Measurements from ENCODE around the gene RAX2.
A peak's percentile ranks its signal among the peaks of the same experiment; 100 is the strongest.
"Not testable (repeated sequence)": the region's sequence is repeated elsewhere in the genome, so short reads cannot be mapped to it uniquely, and the experiment has no call there.

Gene RAX2

GRCh38 chr19:3778104-3778867, 6.3 kb upstream of the RAX2 start:
- no peak for DNase-seq (ENCODE audit: low read depth)

GRCh38 chr19:3776479-3777040, 4.5 kb upstream of the RAX2 start:
- no peak for DNase-seq (ENCODE audit: low read depth)

- DNase-seq (ENCODE audit: low read depth): no peak
Measured at GRCh38 chr19:3775831-3776230, 3.8 kb upstream of the RAX2 start.

GRCh38 chr19:3775374-3775711, 3.3 kb upstream of the RAX2 start:
- no peak for DNase-seq (ENCODE audit: low read depth)

GRCh38 chr19:3774621-3775373, 2.8 kb upstream of the RAX2 start:
- DNase-seq (ENCODE audit: low read depth): no peak

GRCh38 chr19:3773814-3774515, 1.9 kb upstream of the RAX2 start:
- DNase-seq (ENCODE audit: low read depth): no peak

GRCh38 chr19:3771000-3771905, 775 bp downstream of the RAX2 start:
- no peak for DNase-seq (ENCODE audit: low read depth)

- DNase-seq (ENCODE audit: low read depth): no peak
Measured at GRCh38 chr19:3770136-3770999, 1.7 kb downstream of the RAX2 start.

- no peak for DNase-seq (ENCODE audit: low read depth)
Measured at GRCh38 chr19:3769494-3769893, 2.5 kb downstream of the RAX2 start.

GRCh38 chr19:3768748-3769099, 3.3 kb downstream of the RAX2 start:
- DNase-seq (ENCODE audit: low read depth): no peak

GRCh38 chr19:3768015-3768747, 3.8 kb downstream of the RAX2 start:
- no peak for DNase-seq (ENCODE audit: low read depth)

GRCh38 chr19:3767050-3767449, 5.0 kb downstream of the RAX2 start:
- DNase-seq (ENCODE audit: low read depth): no peak

- DNase-seq (ENCODE audit: low read depth): no peak
Measured at GRCh38 chr19:3766520-3766919, 5.5 kb downstream of the RAX2 start.

GRCh38 chr19:3765757-3766156, 6.3 kb downstream of the RAX2 start:
- DNase-seq (ENCODE audit: low read depth): not testable (repeated sequence)

GRCh38 chr19:3765121-3765520, 6.9 kb downstream of the RAX2 start:
- DNase-seq (ENCODE audit: low read depth): no peak

GRCh38 chr19:3762501-3763459, 9.2 kb downstream of the RAX2 start, which contains the start of gene MRPL54:
Gene MRPL54 (plus strand): TSS chr19:3762682. CDS start chr19:3762701, 19 bp downstream.
- peak; percentile 99 for DNase-seq (ENCODE audit: low read depth)

- DNase-seq (ENCODE audit: low read depth): no peak
Measured at GRCh38 chr19:3762130-3762473, 9.9 kb downstream of the RAX2 start.

- peak; percentile 98 for DNase-seq (ENCODE audit: low read depth)
Measured at GRCh38 chr19:3761382-3762129, 10.5 kb downstream of the RAX2 start, which contains the start of gene APBA3. Gene APBA3 (minus strand): TSS chr19:3761692. CDS start chr19:3760264, 1,428 bp downstream.

Measured in activated T-cell treated with anti-CD3 and anti-CD28 coated beads for 48 hours (primary cell).